Endothelial cell of umbilical vein (primary cell): Measurements from ENCODE around the gene RNF217. TPM values are rescaled to one million over a fixed set of nuclear protein-coding genes. Genes with fewer than 3 reads are reported as not detected.

Experiments
- BruUV-seq: library from RNA; stranded (reverse); fragments of 400-500 nt; replicated peaks from 2 replicates; lab custom pipeline; 2021; lab: Mats Ljungman, UMichigan
- CTCF ChIA-PET: fragments of 300-600, 350-600 bp; sonication (Branson Sonifier 250); formaldehyde crosslinking; loops from one replicate; lab custom pipeline; 2021; ENCODE audit warnings: antibody characterized with exemption, inconsistent platforms; lab: Charles Lee
- POLR2A ChIA-PET: fragments of 300-600, 350-600 bp; sonication (Branson Sonifier 250); formaldehyde crosslinking; loops from one replicate; lab custom pipeline; 2021; ENCODE audit warnings: antibody characterized with exemption, inconsistent platforms; lab: Charles Lee
- DNase-seq: peaks from one replicate; pipeline ENCODE4 v3.0.0-alpha.2; 2011; ENCODE audit warnings: low read depth, low spot score
- FAIRE-seq: peaks from 2 replicates; lab custom pipeline; 2011; peaks lifted over from hg19 to GRCh38; lab: Jason Lieb, UNC
- H2AFZ ChIP-seq: 2 replicates; pipeline ENCODE4 v1.6.0; 2012; ENCODE audit warnings: low read depth, low read length, control low read depth, inconsistent platforms
- H3K27ac ChIP-seq: 2 replicates; pipeline ENCODE4 v1.5.1; 2011; ENCODE audit warnings: low read depth, mild to moderate bottlenecking, control low read depth, low read length, moderate library complexity; ENCODE audit not compliant: insufficient read depth
- H3K27me3 ChIP-seq, 2 experiments: 2 replicates each; pipeline versions ENCODE4 v1.6.0 to v1.6.1; 2011; ENCODE audit warnings: low read length in 2 of 2, mixed read lengths in 1 of 2; ENCODE audit not compliant: control insufficient read depth in 2 of 2, insufficient read depth in 2 of 2
- H3K36me3 ChIP-seq, 2 experiments: 2 replicates in 1 of 2; 3 replicates in 1 of 2; pipeline ENCODE4 v1.5.1; 2011; ENCODE audit warnings: low read length in 2 of 2, mild to moderate bottlenecking in 1 of 2, moderate library complexity in 1 of 2; ENCODE audit not compliant: control insufficient read depth in 2 of 2, insufficient read depth in 2 of 2; ENCODE audit errors: extremely low read depth in 1 of 2
- H3K4me1 ChIP-seq: 3 replicates; pipeline ENCODE4 v1.5.1; 2011; ENCODE audit warnings: mild to moderate bottlenecking, low read length; ENCODE audit not compliant: control insufficient read depth, insufficient read depth; ENCODE audit errors: extremely low read depth
- H3K4me2 ChIP-seq: 2 replicates; pipeline ENCODE4 v1.6.1; 2011; ENCODE audit warnings: low read length, control low read depth, mixed read lengths; ENCODE audit not compliant: insufficient read depth
- H3K4me3 ChIP-seq, 3 experiments: fragments of 200-600 bp in 1 of 3; sonication (generic), shearing (Covaris generic) in 1 of 3; replicated peaks in 1 of 3; 2 replicates each; pipeline ENCODE4 v1.5.1; 2011 to 2016; ENCODE audit warnings: control low read depth in 3 of 3, low read length in 3 of 3, mild to moderate bottlenecking in 2 of 3, inconsistent platforms in 1 of 3, low read depth in 1 of 3, moderate library complexity in 1 of 3; ENCODE audit not compliant: insufficient read depth in 1 of 3
- H3K79me2 ChIP-seq: 2 replicates; pipeline ENCODE4 v1.6.0; 2012; ENCODE audit warnings: low read length, inconsistent platforms; ENCODE audit not compliant: control insufficient read depth, insufficient read depth
- H3K9ac ChIP-seq: replicated peaks from 2 replicates; pipeline ENCODE3; 2011; ENCODE audit warnings: low read length, control low read depth; ENCODE audit not compliant: insufficient read depth; ENCODE audit errors: extremely low read depth
- H3K9me1 ChIP-seq: replicated peaks from 3 replicates; pipeline ENCODE4 v1.6.0; 2011; ENCODE audit warnings: mild to moderate bottlenecking, low read length; ENCODE audit not compliant: control insufficient read depth, insufficient read depth; ENCODE audit errors: extremely low read depth
- H3K9me3 ChIP-seq: replicated peaks from 2 replicates; pipeline ENCODE4 v1.5.1; 2012; ENCODE audit warnings: low read length, inconsistent platforms; ENCODE audit not compliant: control insufficient read depth, insufficient read depth
- H4K20me1 ChIP-seq: replicated peaks from 2 replicates; pipeline ENCODE3; 2011; ENCODE audit warnings: mild to moderate bottlenecking, low read length; ENCODE audit not compliant: control insufficient read depth, insufficient read depth; ENCODE audit errors: extremely low read depth
- EZH2 ChIP-seq: IDR thresholded peaks from 2 replicates; pipeline ENCODE4 v1.6.1; 2012; ENCODE audit warnings: borderline replicate concordance, low read depth, mild to moderate bottlenecking, moderate library complexity, low read length, inconsistent platforms; ENCODE audit not compliant: severe bottlenecking
- FOS ChIP-seq: IDR thresholded peaks from 2 replicates; pipeline ENCODE4 v1.6.1; 2011; ENCODE audit warnings: mild to moderate bottlenecking, low read length, moderate library complexity, borderline replicate concordance; ENCODE audit not compliant: insufficient read depth
- GATA2 ChIP-seq: IDR thresholded peaks from 2 replicates; pipeline ENCODE4 v1.7.0; 2011; ENCODE audit warnings: low read depth, mild to moderate bottlenecking, moderate library complexity, mixed read lengths, low read length; ENCODE audit not compliant: insufficient read length, insufficient read depth
- JUN ChIP-seq: IDR thresholded peaks from 2 replicates; pipeline ENCODE4 v1.6.1; 2011; ENCODE audit warnings: borderline replicate concordance, low read depth; ENCODE audit not compliant: insufficient read length, insufficient read depth
- MYC ChIP-seq: IDR thresholded peaks from one replicate; pipeline ENCODE4 v1.6.1; 2011; ENCODE audit warnings: mild to moderate bottlenecking, low read depth, low read length
- POLR2A ChIP-seq: IDR thresholded peaks from 2 replicates; pipeline ENCODE4 v1.6.1; 2012; ENCODE audit warnings: low read depth, mild to moderate bottlenecking, control low read depth, low read length
- POLR2AphosphoS5 ChIP-seq: IDR thresholded peaks from 2 replicates; pipeline ENCODE4 v1.6.1; 2012; ENCODE audit warnings: low read depth, mild to moderate bottlenecking, control low read depth, low read length, moderate library complexity; ENCODE audit not compliant: insufficient read depth
- dilution Hi-C: fragments of 300-500 bp; cut with MboI; formaldehyde crosslinking; loops from one replicate; pipeline ENCODE4 v1.15.0; 2019; ENCODE audit warnings: low sequenced_read_pairs; ENCODE audit not compliant: extremely low pct_ligation_motif_present
- intact Hi-C: fragments of 100-400 bp; cut with micrococcal nuclease; formaldehyde crosslinking; loops from one replicate; pipeline ENCODE4 v1.10.0; 2022
- polyA plus RNA-seq, 4 experiments: library from polyadenylated mRNA; depleted of rRNA in 3 of 4; stranded (reverse) in 3 of 4; unstranded in 1 of 4; fragments of >200 nt; gene quantifications; 2 replicates each; pipeline versions ENCODE4 v1.2.1 to v1.2.3, GENCODE V29; 2011 to 2012; ENCODE audit warnings: missing spikeins in 1 of 4
- total RNA-seq: library from RNA; stranded (reverse); gene quantifications from 2 replicates; pipeline ENCODE4 v1.2.3, GENCODE V29; 2021
- TF ChIP-seq, protein P1 (sequence below), 2 donors: IDR thresholded peaks; 1 replicate in 1 of 2; 2 replicates in 1 of 2; pipeline ENCODE4 v1.5.1; 2011; ENCODE audit warnings: low read length in 2 of 2, mild to moderate bottlenecking in 2 of 2, moderate library complexity in 2 of 2, control low read depth in 1 of 2, inconsistent platforms in 1 of 2, low read depth in 1 of 2; ENCODE audit not compliant: insufficient read depth in 1 of 2; ENCODE audit errors: extremely low read depth in 1 of 2
- TF ChIP-seq, protein P2 (sequence below): IDR thresholded peaks from 2 replicates; pipeline ENCODE4 v1.6.1; 2011; ENCODE audit not compliant: insufficient read depth, insufficient read length

The RNF217 gene
- total and polyA plus RNA-seq, 2 donors (not counting 3 experiments of a cell fraction or from before 2014, with no cell fraction given), result 8.8 to 32.5 TPM

DNA sequence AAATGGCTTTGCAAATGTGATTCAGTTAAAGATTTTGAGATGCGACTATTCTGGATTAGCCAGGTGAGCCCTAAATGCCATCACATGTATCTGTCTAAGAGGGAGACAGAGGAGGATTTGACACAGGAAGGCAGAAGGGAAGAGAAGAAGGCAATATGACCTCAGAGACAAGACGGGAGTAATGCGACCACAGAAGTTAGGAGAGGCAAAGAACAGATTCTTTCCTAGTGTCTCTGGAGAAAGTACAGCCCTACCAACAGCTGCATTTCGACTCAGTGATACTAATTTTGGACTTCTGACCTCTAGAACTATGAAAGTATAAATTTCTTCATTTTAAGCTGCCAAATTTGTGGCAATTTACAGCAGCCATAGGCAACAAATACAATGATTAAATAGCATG is 167.1 kb downstream of the RNF217 start:
- POLR2A ChIA-PET, result no interaction called here
- H3K9ac ChIP-seq, result no peak overlapping the region

DNA sequence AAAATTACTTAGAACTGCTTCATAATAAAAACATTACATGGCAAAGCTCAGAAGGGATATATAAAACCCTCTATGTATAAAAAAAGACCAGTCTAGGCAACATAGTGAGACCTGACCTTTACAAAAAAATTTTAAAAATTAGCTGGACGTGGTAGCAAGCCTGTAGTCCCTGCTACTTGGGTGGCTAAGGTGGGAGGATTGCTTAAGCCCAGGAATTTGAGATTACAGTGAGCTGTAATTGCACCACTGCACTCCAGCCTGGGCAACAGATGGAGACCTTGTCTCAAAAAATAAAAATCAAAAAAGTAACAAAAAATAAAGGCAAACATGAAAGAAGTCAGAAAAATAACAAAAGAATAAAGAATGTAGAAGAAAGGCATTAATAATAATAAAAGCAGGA is 169.8 kb downstream of the RNF217 start:
- H3K4me3 ChIP-seq, result no peak overlapping the region
- H4K20me1 ChIP-seq, result no peaks in the 10 kb centered on the region
- no peak overlapping the region for H3K27ac ChIP-seq
- no peaks in the 10 kb centered on the region for H3K9me3 ChIP-seq
- H3K36me3 ChIP-seq, result no peaks in the 10 kb centered on the region
- intact Hi-C loops, result no loop called here
- no peak overlapping the region for H2AFZ ChIP-seq
- DNase-seq (no peak), FAIRE-seq (no peak)
- dilution Hi-C loops, result no loop called here
- TF ChIP-seq, protein P1, sequence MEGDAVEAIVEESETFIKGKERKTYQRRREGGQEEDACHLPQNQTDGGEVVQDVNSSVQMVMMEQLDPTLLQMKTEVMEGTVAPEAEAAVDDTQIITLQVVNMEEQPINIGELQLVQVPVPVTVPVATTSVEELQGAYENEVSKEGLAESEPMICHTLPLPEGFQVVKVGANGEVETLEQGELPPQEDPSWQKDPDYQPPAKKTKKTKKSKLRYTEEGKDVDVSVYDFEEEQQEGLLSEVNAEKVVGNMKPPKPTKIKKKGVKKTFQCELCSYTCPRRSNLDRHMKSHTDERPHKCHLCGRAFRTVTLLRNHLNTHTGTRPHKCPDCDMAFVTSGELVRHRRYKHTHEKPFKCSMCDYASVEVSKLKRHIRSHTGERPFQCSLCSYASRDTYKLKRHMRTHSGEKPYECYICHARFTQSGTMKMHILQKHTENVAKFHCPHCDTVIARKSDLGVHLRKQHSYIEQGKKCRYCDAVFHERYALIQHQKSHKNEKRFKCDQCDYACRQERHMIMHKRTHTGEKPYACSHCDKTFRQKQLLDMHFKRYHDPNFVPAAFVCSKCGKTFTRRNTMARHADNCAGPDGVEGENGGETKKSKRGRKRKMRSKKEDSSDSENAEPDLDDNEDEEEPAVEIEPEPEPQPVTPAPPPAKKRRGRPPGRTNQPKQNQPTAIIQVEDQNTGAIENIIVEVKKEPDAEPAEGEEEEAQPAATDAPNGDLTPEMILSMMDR (IDR thresholded peaks at IDR 0.05; ENCODE audit: extremely low read depth in 1 of 2, insufficient read depth in 1 of 2, low read depth in 1 of 2, low read length in 2 of 2), result no peak
- TF ChIP-seq MYC (no peak), FOS (no peak), POLR2A (no peak), EZH2 (no peak), POLR2AphosphoS5 (no peak), JUN (no peak), GATA2 (no peak)
- TF ChIP-seq, protein P2, sequence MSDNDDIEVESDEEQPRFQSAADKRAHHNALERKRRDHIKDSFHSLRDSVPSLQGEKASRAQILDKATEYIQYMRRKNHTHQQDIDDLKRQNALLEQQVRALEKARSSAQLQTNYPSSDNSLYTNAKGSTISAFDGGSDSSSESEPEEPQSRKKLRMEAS, result no peak
- no peaks in the 10 kb centered on the region for H3K4me1 ChIP-seq
- no TSS peak for BruUV-seq
- peaks cover 2% of the 10 kb centered on the region for H3K9me1 ChIP-seq
- no peak overlapping the region for H3K9ac ChIP-seq
- H3K27me3 ChIP-seq, result no peaks in the 10 kb centered on the region
- CTCF ChIA-PET, result interaction anchor here (0.9 to 3.0 kb wide), 4 partner anchors 8 to 261 kb away, joined by 3 to 9 read pairs (median 4); partner anchors contain the start of gene TPD52L1
- no peak overlapping the region for H3K4me2 ChIP-seq
- no peaks in the 10 kb centered on the region for H3K79me2 ChIP-seq
- POLR2A ChIA-PET, result no interaction called here

More for the DNA sequence above, 167.1 kb downstream of the RNF217 start:
- Histone ChIP-seq H3K4me2 (no peak overlapping the region), H3K27ac (no peak overlapping the region), H3K79me2 (no peaks in the 10 kb centered on the region), H3K9me3 (no peaks in the 10 kb centered on the region), H2AFZ (no peak overlapping the region), H3K27me3 (no peaks in the 10 kb centered on the region), H3K4me3 (no peak overlapping the region), H3K36me3 (no peaks in the 10 kb centered on the region), H3K9me1 (peaks cover 2% of the 10 kb centered on the region), H3K4me1 (no peaks in the 10 kb centered on the region), H4K20me1 (no peaks in the 10 kb centered on the region)
- DNase-seq (no peak), FAIRE-seq (no peak)
- no peak for TF ChIP-seq JUN
- CTCF ChIA-PET, result interaction anchor here (1.6 to 1.9 kb wide), 2 partner anchors 11 to 15 kb away, joined by 7 to 9 read pairs; no protein-coding TSS in a partner anchor
- intact Hi-C loops (no loop called here), dilution Hi-C loops (no loop called here)
- no TSS peak for BruUV-seq
